Trophoblast cell (in vitro differentiated cells and primary cell): ENCODE data around the gene AFAP1L2.

Experiments
- DNase-seq, 2 donors: peaks; one replicate each; pipeline ENCODE4 v3.0.0-alpha.2; 2016
- H2AFZ ChIP-seq: 2 replicates; pipeline ENCODE4 v1.6.1; 2013; ENCODE audit warnings: low read length, moderate library complexity, mild to moderate bottlenecking; ENCODE audit not compliant: insufficient read depth, poor library complexity
- H2AK5ac ChIP-seq: 2 replicates; pipeline ENCODE4 v1.6.1; 2013; ENCODE audit warnings: mild to moderate bottlenecking, low read length
- H2BK120ac ChIP-seq: 2 replicates; pipeline ENCODE4 v1.6.1; 2013; ENCODE audit warnings: low read length, mild to moderate bottlenecking, moderate library complexity; ENCODE audit not compliant: insufficient read depth, poor library complexity
- H2BK12ac ChIP-seq: 2 replicates; pipeline ENCODE4 v1.6.1; 2013; ENCODE audit warnings: mild to moderate bottlenecking, low read length, moderate library complexity
- H2BK5ac ChIP-seq: 2 replicates; pipeline ENCODE4 v1.6.1; 2013; ENCODE audit warnings: low read length, low read depth, moderate library complexity, mild to moderate bottlenecking; ENCODE audit not compliant: poor library complexity
- H3K14ac ChIP-seq: 2 replicates; pipeline ENCODE4 v1.6.1; 2013; ENCODE audit warnings: mild to moderate bottlenecking, low read length
- H3K18ac ChIP-seq: 2 replicates; pipeline ENCODE4 v1.6.1; 2013; ENCODE audit warnings: mild to moderate bottlenecking, low read length
- H3K23ac ChIP-seq: 2 replicates; pipeline ENCODE4 v1.6.1; 2013; ENCODE audit warnings: low read length
- H3K27ac ChIP-seq: 2 replicates; pipeline ENCODE4 v1.5.1; 2013; ENCODE audit warnings: low read depth, mild to moderate bottlenecking, inconsistent platforms, low read length, moderate library complexity
- H3K27me3 ChIP-seq: 2 replicates; pipeline ENCODE4 v1.6.1; 2013; ENCODE audit warnings: inconsistent platforms, mild to moderate bottlenecking, low read length, moderate library complexity; ENCODE audit not compliant: insufficient read depth
- H3K36me3 ChIP-seq, 2 experiments: 1 replicate in 1 of 2; 2 replicates in 1 of 2; pipeline ENCODE4 v1.6.1; 2013; ENCODE audit warnings: low read length in 2 of 2, mild to moderate bottlenecking in 2 of 2, moderate library complexity in 1 of 2; ENCODE audit not compliant: insufficient read depth in 2 of 2, control insufficient read depth in 1 of 2
- H3K4ac ChIP-seq: 2 replicates; pipeline ENCODE4 v1.6.1; 2013; ENCODE audit warnings: low read depth, mild to moderate bottlenecking, low read length, moderate library complexity
- H3K4me1 ChIP-seq, 2 experiments: 1 replicate in 1 of 2; 2 replicates in 1 of 2; pipeline ENCODE4 v1.6.1; 2013; ENCODE audit warnings: low read length in 2 of 2, mild to moderate bottlenecking in 2 of 2, moderate library complexity in 1 of 2; ENCODE audit not compliant: insufficient read depth in 2 of 2, control insufficient read depth in 1 of 2
- H3K4me2 ChIP-seq: 2 replicates; pipeline ENCODE4 v1.6.1; 2013; ENCODE audit warnings: inconsistent platforms, mild to moderate bottlenecking, low read length, moderate library complexity
- H3K4me3 ChIP-seq: 2 replicates; pipeline ENCODE4 v1.5.1; 2013; ENCODE audit warnings: mild to moderate bottlenecking, low read depth, low read length, inconsistent platforms
- H3K79me1 ChIP-seq: one replicate; pipeline ENCODE4 v1.6.1; 2013; ENCODE audit warnings: low read length
- H3K79me2 ChIP-seq: 2 replicates; pipeline ENCODE4 v1.6.1; 2013; ENCODE audit warnings: low read length, mild to moderate bottlenecking; ENCODE audit not compliant: control insufficient read depth, insufficient read depth, poor library complexity
- H3K9ac ChIP-seq: 2 replicates; pipeline ENCODE4 v1.6.1; 2013; ENCODE audit warnings: mild to moderate bottlenecking, low read length
- H3K9me3 ChIP-seq: 2 replicates; pipeline ENCODE4 v1.6.1; 2013; ENCODE audit warnings: low read depth, mild to moderate bottlenecking, control low read depth, inconsistent platforms, low read length; ENCODE audit not compliant: insufficient read depth
- H4K12ac ChIP-seq: 2 replicates; pipeline ENCODE4 v1.6.1; 2013; ENCODE audit warnings: low read depth, mild to moderate bottlenecking, low read length, moderate library complexity
- H4K8ac ChIP-seq: 2 replicates; pipeline ENCODE4 v1.6.1; 2013; ENCODE audit warnings: low read depth, mild to moderate bottlenecking, low read length, moderate library complexity
- H4K91ac ChIP-seq: one replicate; pipeline ENCODE4 v1.6.1; 2013; ENCODE audit warnings: low read depth, mild to moderate bottlenecking, low read length, moderate library complexity
- WGBS: extraction: QIAGEN DNeasy Blood & Tissue Kit; methylation state at CpG from one replicate; pipeline ENCODE4 v1.1.7; 2013; ENCODE audit warnings: missing lambda C conversion rate; ENCODE audit not compliant: insufficient read length, insufficient coverage; ENCODE audit errors: extremely low coverage; 5-methylcytosine and 5-hydroxymethylcytosine counted together

AFAP1L2 gene

DNA sequence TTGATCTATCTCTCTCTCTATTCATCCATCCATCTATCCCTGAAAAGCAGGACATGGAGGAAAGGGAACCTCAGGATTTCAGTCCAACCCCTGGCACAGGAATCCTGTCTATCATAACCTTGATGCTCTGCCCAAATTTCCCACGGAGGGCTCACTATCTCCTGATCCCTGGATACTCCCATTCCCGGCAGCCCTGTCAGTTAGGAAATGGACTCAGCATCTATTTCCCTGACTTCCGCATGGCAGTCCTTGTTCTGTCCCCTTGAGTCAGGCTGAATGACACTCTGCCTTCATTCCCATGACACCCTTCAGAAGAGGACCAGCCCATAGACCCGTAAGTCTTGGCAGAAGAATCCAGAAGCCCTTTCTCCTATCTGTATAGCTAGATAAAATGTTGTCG lies 87.6 kb downstream of the AFAP1L2 start:
- Histone ChIP-seq H2BK12ac (no peak overlapping the region), H4K12ac (no peak overlapping the region), H3K18ac (no peak overlapping the region), H4K8ac (no peak overlapping the region), H2AK5ac (no peak overlapping the region), H4K91ac (no peak overlapping the region), H3K14ac (no peak overlapping the region), H3K4me1 (peaks cover 12 to 23% of the 10 kb centered on the region in 2 experiments), H3K9me3 (peaks cover 3% of the 10 kb centered on the region), H3K9ac (no peak overlapping the region), H3K4me2 (no peak overlapping the region), H3K27ac (no peak overlapping the region), H3K79me1 (peaks cover 14% of the 10 kb centered on the region), H3K27me3 (no peaks in the 10 kb centered on the region), H3K79me2 (peaks cover 1% of the 10 kb centered on the region), H2BK120ac (no peak overlapping the region), H3K4me3 (no peak overlapping the region), H3K23ac (no peak overlapping the region), H3K4ac (no peak overlapping the region), H2BK5ac (no peak overlapping the region), H3K36me3 (peaks cover 28 to 41% of the 10 kb centered on the region in 2 experiments), H2AFZ (no peak overlapping the region)
- DNase-seq = no peak
- WGBS = no CpG with 5 or more reads among the region's 5 CpGs

DNA sequence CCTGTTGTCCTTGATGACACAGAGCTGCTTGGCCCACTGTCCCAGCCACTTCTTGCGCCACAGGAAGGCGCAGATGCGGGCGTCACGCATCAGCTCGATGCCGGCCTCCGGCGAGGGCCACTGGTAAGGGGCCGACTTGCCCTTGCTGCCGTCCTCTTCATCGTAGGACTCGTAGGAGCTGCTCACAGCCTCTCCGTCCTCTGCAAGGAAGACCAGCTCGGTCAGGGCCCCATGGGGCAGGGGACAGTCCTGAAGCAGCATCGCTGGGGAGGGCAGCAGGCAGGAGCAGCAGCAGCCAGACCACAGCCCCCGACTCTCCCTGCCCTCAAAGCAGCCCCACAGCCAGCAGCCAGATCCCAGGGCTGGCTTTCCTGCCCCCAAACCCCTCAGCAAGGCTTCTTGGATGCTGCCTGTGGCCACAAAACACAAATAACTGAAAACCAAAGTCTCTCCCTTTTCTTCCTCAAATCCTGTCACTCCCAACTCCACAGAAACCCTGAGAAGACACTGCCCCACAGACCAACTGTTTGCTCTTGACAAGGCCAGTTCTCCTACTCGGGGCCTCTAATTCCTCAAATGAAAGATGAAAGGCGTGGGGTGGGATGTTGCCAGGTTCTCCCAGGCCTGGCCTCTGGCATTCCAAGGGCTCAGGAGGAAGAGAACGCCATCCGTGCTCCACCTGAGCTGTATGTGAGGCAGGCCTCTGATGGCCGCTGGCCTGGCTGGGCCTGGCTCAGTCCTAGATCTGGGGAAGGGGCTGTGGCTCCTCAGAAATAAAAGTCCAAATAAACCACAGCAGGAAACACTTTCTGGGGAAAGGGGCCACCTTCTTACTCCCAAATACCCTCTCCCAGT lies 88.5 kb downstream of the AFAP1L2 start:
- H3K18ac ChIP-seq = peak overlapping the region; percentile 22
- H3K27me3 ChIP-seq = no peaks in the 10 kb centered on the region
- H3K23ac ChIP-seq = no peak overlapping the region
- H4K12ac ChIP-seq = no peak overlapping the region
- no peak overlapping the region for H2BK5ac ChIP-seq
- peak overlapping the region; percentile 54 for H2BK12ac ChIP-seq
- H2AK5ac ChIP-seq = peak overlapping the region; percentile 8
- peaks cover 12% of the 10 kb centered on the region for H3K79me1 ChIP-seq
- H3K27ac ChIP-seq = no peak overlapping the region
- H4K8ac ChIP-seq = no peak overlapping the region
- H3K4me1 ChIP-seq = peaks cover 12 to 23% of the 10 kb centered on the region in 2 experiments
- H3K79me2 ChIP-seq = peaks cover 1% of the 10 kb centered on the region
- WGBS = no CpG with 5 or more reads among the region's 22 CpGs
- no peak overlapping the region for H2BK120ac ChIP-seq
- H3K4me3 ChIP-seq = no peak overlapping the region
- no peak overlapping the region for H3K4ac ChIP-seq
- no peak overlapping the region for H2AFZ ChIP-seq
- H3K9ac ChIP-seq = no peak overlapping the region
- H4K91ac ChIP-seq = no peak overlapping the region
- H3K36me3 ChIP-seq = peaks cover 35 to 45% of the 10 kb centered on the region in 2 experiments
- peaks cover 3% of the 10 kb centered on the region for H3K9me3 ChIP-seq
- DNase-seq = peak in 1 of 2 donors; percentile 31
- H3K4me2 ChIP-seq = no peak overlapping the region
- H3K14ac ChIP-seq = peak overlapping the region; percentile 1

DNA sequence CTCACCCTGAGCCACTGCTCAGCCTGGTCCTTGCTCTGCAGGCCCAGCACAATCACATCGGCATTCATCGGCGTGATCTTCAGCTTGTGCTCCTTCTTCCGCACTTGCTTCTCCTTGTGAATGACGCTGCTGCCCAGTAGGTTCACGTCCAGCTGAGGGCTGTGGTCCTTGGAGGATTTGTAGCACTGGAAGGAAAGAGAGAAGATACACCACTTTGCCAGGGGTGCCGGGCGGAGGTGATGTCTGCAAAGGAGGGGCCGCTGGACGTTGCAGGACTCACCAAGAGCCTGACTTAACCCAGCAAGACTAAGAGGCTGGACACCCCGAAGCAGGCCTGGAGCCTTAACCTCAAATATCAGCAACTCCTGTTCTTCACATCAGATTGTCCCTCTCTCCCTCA lies 90.4 kb downstream of the AFAP1L2 start:
- Histone ChIP-seq H2BK120ac (no peak overlapping the region), H3K36me3 (peaks cover 34 to 44% of the 10 kb centered on the region in 2 experiments), H2AK5ac (no peak overlapping the region), H2BK12ac (no peak overlapping the region), H3K9ac (no peak overlapping the region), H2BK5ac (no peak overlapping the region), H3K27me3 (no peaks in the 10 kb centered on the region), H3K79me2 (peaks cover 1% of the 10 kb centered on the region), H2AFZ (no peak overlapping the region), H4K12ac (no peak overlapping the region), H3K79me1 (peaks cover 14% of the 10 kb centered on the region), H3K4me1 (peaks cover 12 to 23% of the 10 kb centered on the region in 2 experiments), H3K4me3 (no peak overlapping the region), H3K27ac (no peak overlapping the region), H3K9me3 (peaks cover 3% of the 10 kb centered on the region), H3K18ac (no peak overlapping the region), H3K23ac (no peak overlapping the region), H4K8ac (no peak overlapping the region), H3K4ac (no peak overlapping the region), H3K4me2 (no peak overlapping the region), H3K14ac (no peak overlapping the region), H4K91ac (no peak overlapping the region)
- no CpG with 5 or more reads among the region's 11 CpGs for WGBS
- no peak for DNase-seq

DNA sequence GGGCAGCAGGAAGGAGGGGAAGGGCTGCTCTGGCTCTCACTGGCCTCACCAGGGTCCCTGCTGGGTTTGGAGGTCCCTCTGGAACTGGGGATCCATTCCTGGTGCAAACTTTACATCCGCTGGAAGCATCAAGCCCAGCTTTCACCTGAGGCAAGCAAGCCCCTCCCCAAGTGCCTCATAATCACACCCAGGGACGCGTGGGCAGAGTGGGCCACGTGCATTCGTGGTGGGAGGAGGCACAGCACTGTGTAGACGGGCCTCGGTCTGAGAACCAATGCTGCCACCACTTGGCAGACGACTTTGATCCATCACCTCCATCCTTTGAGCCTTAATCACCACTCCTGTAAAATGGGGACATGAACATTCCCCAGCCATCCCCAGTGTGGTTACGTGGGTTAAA lies 91.2 kb downstream of the AFAP1L2 start:
- Histone ChIP-seq H3K4me2 (no peak overlapping the region), H3K14ac (no peak overlapping the region), H3K27ac (no peak overlapping the region), H3K4me1 (peaks cover 12 to 26% of the 10 kb centered on the region in 2 experiments), H3K4me3 (no peak overlapping the region), H3K9me3 (peaks cover 3% of the 10 kb centered on the region), H2AFZ (no peak overlapping the region), H2AK5ac (no peak overlapping the region), H3K36me3 (peaks cover 41 to 48% of the 10 kb centered on the region in 2 experiments), H4K12ac (no peak overlapping the region), H3K18ac (no peak overlapping the region), H2BK12ac (no peak overlapping the region), H4K91ac (no peak overlapping the region), H4K8ac (no peak overlapping the region), H3K4ac (no peak overlapping the region), H3K79me1 (peaks cover 14% of the 10 kb centered on the region), H3K27me3 (no peaks in the 10 kb centered on the region), H3K79me2 (peaks cover 1% of the 10 kb centered on the region), H2BK120ac (no peak overlapping the region), H2BK5ac (no peak overlapping the region), H3K9ac (no peak overlapping the region), H3K23ac (no peak overlapping the region)
- no peak for DNase-seq
- WGBS = no CpG with 5 or more reads among the region's 9 CpGs
